ENCODE results near the gene RTN4RL2.

Gene RTN4RL2

GRCh38 chr11:57467508-57468157 is 7.3 kb downstream of the RTN4RL2 start:
- FAIRE-seq (no peak), DNase-seq (ENCODE audit: insufficient read length, low spot score) (no peak)
- TF ChIP-seq POU2F2 (IDR thresholded peaks at IDR 0.05; ENCODE audit: low read depth, low read length), result no peak

DNA sequence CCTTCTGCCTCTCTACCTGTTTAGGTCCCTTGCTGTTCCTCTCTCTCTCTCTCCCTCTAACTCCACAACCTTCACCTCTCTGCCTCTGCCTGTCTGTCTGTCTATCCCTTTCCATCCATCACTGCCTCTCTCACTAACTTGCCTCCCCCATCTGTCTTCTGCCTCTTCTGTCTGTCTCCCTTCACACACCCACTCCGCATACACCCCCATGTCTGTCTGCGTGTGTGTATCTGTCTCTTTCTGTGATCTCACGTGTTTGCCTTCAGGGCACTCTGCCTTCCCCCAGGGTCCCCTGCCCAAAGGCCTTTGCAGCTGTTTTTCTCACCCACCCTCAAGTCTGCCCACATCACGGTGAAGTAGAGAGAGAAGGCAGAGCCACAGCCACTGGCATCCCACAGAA is 7.9 kb downstream of the RTN4RL2 start:
- TF ChIP-seq SPI1 (IDR thresholded peaks at IDR 0.05; ENCODE audit: low read depth, low read length), result no peak
- no peak for TF ChIP-seq POU2F2 (IDR thresholded peaks at IDR 0.05; ENCODE audit: low read depth, low read length)
- TF ChIP-seq POLR2A (IDR thresholded peaks at IDR 0.05; ENCODE audit: low read depth, low read length), result no peak
- no peak for TF ChIP-seq TAF1 (IDR thresholded peaks at IDR 0.05; ENCODE audit: low read depth, low read length)
- no peak for TF ChIP-seq POLR2AphosphoS5 (IDR thresholded peaks at IDR 0.05; ENCODE audit: low read depth, low read length)
- no peak for TF ChIP-seq PAX5 (IDR thresholded peaks at IDR 0.05; ENCODE audit: insufficient read depth, low read length, severe bottlenecking)
- no peak for DNase-seq (ENCODE audit: insufficient read length, low spot score)
- no peak for FAIRE-seq

DNA sequence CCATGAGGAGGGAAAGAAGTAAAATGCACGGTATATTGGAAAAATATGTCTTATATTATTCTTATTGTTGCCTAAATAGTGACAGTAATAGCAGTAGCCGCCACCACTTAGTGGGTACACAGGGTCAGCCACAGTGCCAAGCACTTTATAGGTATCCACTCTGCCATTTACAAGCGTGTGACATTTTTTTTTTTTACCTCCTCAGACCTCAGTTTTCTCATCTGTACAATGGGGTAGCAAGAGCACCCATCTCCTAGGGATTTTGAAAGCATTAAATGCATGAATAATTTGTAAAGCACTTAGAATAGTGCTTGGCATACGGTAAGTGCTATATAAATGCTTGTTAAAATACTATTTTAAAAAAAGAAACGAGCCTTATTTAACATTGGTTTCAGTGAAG is 8.9 kb downstream of the RTN4RL2 start:
- DNase-seq (ENCODE audit: insufficient read length, low spot score) (no peak), FAIRE-seq (no peak)
- TF ChIP-seq PAX5 (IDR thresholded peaks at IDR 0.05; ENCODE audit: insufficient read depth, low read length, severe bottlenecking) (no peak), POLR2AphosphoS5 (IDR thresholded peaks at IDR 0.05; ENCODE audit: low read depth, low read length) (no peak), POU2F2 (IDR thresholded peaks at IDR 0.05; ENCODE audit: low read depth, low read length) (no peak), TAF1 (IDR thresholded peaks at IDR 0.05; ENCODE audit: low read depth, low read length) (no peak), POLR2A (IDR thresholded peaks at IDR 0.05; ENCODE audit: low read depth, low read length) (no peak), SPI1 (IDR thresholded peaks at IDR 0.05; ENCODE audit: low read depth, low read length) (no peak)

DNA sequence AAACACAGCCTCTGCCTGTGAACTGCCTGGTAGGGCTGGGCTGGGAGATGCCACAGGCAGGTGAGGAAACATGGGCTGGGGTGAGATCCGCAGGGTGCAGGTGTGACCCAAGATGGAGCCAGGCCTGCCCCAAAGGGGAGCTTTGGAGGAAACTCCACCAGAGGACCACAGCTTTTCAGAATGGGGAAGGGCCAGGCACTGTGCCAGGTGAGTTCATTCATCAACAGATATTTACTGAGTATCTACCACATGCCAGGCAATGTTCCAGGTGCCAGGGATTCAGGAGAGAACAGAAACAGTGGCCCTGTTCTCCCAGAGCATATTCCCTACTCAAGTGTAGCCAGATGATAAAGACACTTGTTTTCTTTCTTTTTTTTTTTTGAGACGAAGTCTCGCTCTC is 11.2 kb downstream of the RTN4RL2 start:
- no peak for FAIRE-seq
- DNase-seq (ENCODE audit: insufficient read length, low spot score), result no peak
- TF ChIP-seq POLR2AphosphoS5 (IDR thresholded peaks at IDR 0.05; ENCODE audit: low read depth, low read length) (no peak), POLR2A (IDR thresholded peaks at IDR 0.05; ENCODE audit: low read depth, low read length) (no peak), TAF1 (IDR thresholded peaks at IDR 0.05; ENCODE audit: low read depth, low read length) (no peak), PAX5 (IDR thresholded peaks at IDR 0.05; ENCODE audit: insufficient read depth, low read length, severe bottlenecking) (no peak), SPI1 (IDR thresholded peaks at IDR 0.05; ENCODE audit: low read depth, low read length) (no peak), POU2F2 (IDR thresholded peaks at IDR 0.05; ENCODE audit: low read depth, low read length) (no peak)

DNA sequence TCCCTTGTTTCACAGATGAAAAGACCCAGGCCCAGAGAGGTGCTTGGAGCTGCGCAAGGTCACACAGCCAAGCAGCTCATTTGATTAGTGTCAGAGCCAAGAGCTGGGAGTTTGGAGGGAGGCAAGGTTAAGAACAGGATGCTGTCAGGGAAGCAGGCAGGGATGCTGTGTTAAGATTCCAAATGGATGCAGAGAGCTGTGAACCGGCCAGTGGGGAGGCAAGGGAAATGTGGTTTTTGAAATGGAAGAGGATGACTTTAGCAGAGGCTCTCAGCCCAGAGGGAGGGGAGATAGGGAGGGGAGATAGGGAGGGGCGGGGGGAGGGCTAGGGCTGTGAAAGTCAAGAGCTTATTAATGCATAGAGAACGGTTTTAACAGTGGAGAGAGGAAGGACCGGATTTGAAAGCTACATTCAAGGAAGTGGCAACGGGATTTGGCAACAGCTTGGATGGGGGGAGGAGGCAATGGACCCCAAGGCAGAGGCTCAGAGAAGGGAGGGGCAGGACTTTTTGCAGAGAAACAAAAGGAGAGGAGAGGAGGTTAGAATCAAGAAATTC is 13.0 kb downstream of the RTN4RL2 start:
- no peak for TF ChIP-seq PAX5 (IDR thresholded peaks at IDR 0.05; ENCODE audit: insufficient read depth, low read length, severe bottlenecking)
- no peak for DNase-seq (ENCODE audit: insufficient read length, low spot score)
- FAIRE-seq, result no peak

DNA sequence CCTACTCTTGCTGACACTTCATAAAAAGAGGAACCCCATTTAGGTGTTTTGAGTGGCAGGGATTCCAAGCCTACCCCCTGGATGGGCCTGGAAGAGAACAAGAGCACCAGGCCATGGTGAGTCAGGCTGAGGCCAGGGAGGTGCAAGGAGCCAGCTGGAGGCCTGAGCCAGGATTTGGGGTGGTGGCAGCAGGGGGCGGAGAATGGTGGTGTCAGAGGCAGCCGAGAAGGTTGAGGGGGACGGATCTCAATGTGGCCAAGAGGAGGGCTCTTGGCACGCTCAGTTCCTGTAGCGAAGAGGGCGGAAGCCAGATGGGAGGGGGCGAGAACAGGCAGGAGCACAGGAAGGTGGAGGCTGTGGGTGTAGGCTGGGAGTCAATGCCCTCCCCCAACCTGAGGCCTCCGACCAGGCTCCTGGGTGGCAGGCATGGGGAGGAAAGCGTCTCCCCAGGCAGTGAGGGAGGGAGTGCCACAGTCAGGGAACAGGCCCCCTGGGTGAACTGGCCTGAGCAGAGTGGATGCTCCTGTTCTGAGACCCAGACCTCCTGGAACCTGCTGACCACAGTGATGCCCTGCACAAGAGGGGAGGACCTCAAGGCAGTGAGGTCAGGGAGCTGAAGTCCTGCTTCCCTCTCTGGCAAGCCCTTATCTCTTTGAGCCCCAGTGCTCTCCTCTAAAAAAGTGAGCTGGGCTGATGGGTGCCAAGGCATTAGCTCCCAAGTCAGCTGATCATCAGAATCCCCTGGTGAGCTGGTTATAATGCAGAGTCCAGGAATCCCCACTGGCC is 13.9 kb downstream of the RTN4RL2 start:
- DNase-seq (ENCODE audit: insufficient read length, low spot score) (no peak), FAIRE-seq (peak; percentile 84)
- TF ChIP-seq POLR2A (IDR thresholded peaks at IDR 0.05; ENCODE audit: low read depth, low read length) (no peak), SPI1 (IDR thresholded peaks at IDR 0.05; ENCODE audit: low read depth, low read length) (peak; percentile 61)

DNA sequence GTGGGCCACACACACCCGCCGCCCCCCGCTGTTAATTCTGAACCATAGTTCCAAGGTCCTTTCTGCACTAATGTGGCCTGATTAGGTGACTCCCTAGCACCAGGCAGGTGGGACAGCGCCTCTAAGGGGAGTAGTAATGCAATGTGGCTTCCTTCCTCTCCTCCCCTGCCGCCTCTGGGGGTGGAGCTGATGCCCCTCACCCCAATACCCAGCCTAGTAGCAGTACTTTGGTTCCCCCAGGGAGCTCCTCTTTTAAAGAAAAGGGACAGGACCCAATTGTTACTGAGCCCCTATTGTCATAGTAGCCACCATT is 14.4 kb downstream of the RTN4RL2 start:
- FAIRE-seq (peak; percentile 38), DNase-seq (ENCODE audit: insufficient read length, low spot score) (no peak)
- TF ChIP-seq POLR2AphosphoS5 (IDR thresholded peaks at IDR 0.05; ENCODE audit: low read depth, low read length), result no peak
- TF ChIP-seq POU2F2 (IDR thresholded peaks at IDR 0.05; ENCODE audit: low read depth, low read length), result no peak
- TF ChIP-seq SPI1 (IDR thresholded peaks at IDR 0.05; ENCODE audit: low read depth, low read length), result no peak
- TF ChIP-seq TAF1 (IDR thresholded peaks at IDR 0.05; ENCODE audit: low read depth, low read length), result no peak
- no peak for TF ChIP-seq PAX5 (IDR thresholded peaks at IDR 0.05; ENCODE audit: insufficient read depth, low read length, severe bottlenecking)

GRCh38 chr11:57475191-57475590 is 14.9 kb downstream of the RTN4RL2 start:
- DNase-seq (ENCODE audit: insufficient read length, low spot score) (no peak), FAIRE-seq (peak; percentile 66)
- TF ChIP-seq POLR2AphosphoS5 (IDR thresholded peaks at IDR 0.05; ENCODE audit: low read depth, low read length) (no peak), POLR2A (IDR thresholded peaks at IDR 0.05; ENCODE audit: low read depth, low read length) (no peak), PAX5 (IDR thresholded peaks at IDR 0.05; ENCODE audit: insufficient read depth, low read length, severe bottlenecking) (no peak), SPI1 (IDR thresholded peaks at IDR 0.05; ENCODE audit: low read depth, low read length) (no peak), TAF1 (IDR thresholded peaks at IDR 0.05; ENCODE audit: low read depth, low read length) (no peak), POU2F2 (IDR thresholded peaks at IDR 0.05; ENCODE audit: low read depth, low read length) (no peak)

DNA sequence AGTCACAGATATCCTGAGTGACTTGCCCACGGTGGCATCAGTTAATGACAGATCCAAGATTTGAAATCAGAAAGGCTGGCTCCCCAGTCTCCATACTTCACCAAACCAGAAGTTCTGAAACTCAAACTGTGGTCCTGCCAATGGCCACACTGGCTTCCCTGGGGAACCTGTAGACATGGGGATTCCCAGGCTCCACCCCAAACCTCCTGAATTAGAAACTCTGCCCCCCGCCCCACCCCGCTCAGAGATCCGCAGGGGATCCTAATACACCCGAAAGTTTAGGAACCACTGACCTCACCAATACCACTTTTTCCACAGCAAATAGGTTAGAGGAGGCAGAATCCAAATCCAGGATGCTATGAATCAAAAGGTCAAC is 15.3 kb downstream of the RTN4RL2 start:
- DNase-seq (ENCODE audit: insufficient read length, low spot score) (no peak), FAIRE-seq (no peak)

GRCh38 chr11:57476047-57476756 is 15.9 kb downstream of the RTN4RL2 start:
- peak; percentile 87 for FAIRE-seq
- TF ChIP-seq SPI1 (IDR thresholded peaks at IDR 0.05; ENCODE audit: low read depth, low read length) (no peak), PAX5 (IDR thresholded peaks at IDR 0.05; ENCODE audit: insufficient read depth, low read length, severe bottlenecking) (no peak), POU2F2 (IDR thresholded peaks at IDR 0.05; ENCODE audit: low read depth, low read length) (no peak), TAF1 (IDR thresholded peaks at IDR 0.05; ENCODE audit: low read depth, low read length) (no peak), POLR2A (IDR thresholded peaks at IDR 0.05; ENCODE audit: low read depth, low read length) (no peak), POLR2AphosphoS5 (IDR thresholded peaks at IDR 0.05; ENCODE audit: low read depth, low read length) (no peak)

More for the DNA sequence above, 15.3 kb downstream of the RTN4RL2 start:
- TF ChIP-seq POLR2AphosphoS5 (IDR thresholded peaks at IDR 0.05; ENCODE audit: low read depth, low read length), result no peak
- no peak for TF ChIP-seq TAF1 (IDR thresholded peaks at IDR 0.05; ENCODE audit: low read depth, low read length)
- no peak for TF ChIP-seq SPI1 (IDR thresholded peaks at IDR 0.05; ENCODE audit: low read depth, low read length)
- no peak for TF ChIP-seq POU2F2 (IDR thresholded peaks at IDR 0.05; ENCODE audit: low read depth, low read length)
- TF ChIP-seq POLR2A (IDR thresholded peaks at IDR 0.05; ENCODE audit: low read depth, low read length), result no peak
- no peak for TF ChIP-seq PAX5 (IDR thresholded peaks at IDR 0.05; ENCODE audit: insufficient read depth, low read length, severe bottlenecking)

More at GRCh38 chr11:57476047-57476756, 15.9 kb downstream of the RTN4RL2 start:
- DNase-seq (ENCODE audit: insufficient read length, low spot score), result no peak
